SK-N-SH (cell line): ENCODE data around the gene CPHXL2. TPM values are rescaled to one million over a fixed set of nuclear protein-coding genes. Genes with fewer than 3 reads are reported as not detected.

Experiments
- CTCF ChIA-PET: fragments of 300-600, 350-600 bp; formaldehyde crosslinking; extraction: SDS; loops from one replicate; lab custom pipeline; 2021; lab: Yijun Ruan, JAX
- POLR2A ChIA-PET: fragments of 350-600 bp; sonication (Branson Sonifier 250); formaldehyde crosslinking; extraction: SDS; loops from one replicate; lab custom pipeline; 2020; ENCODE audit warnings: antibody characterized with exemption, inconsistent platforms; lab: Yijun Ruan, JAX
- DNase-seq: peaks from one replicate; pipeline ENCODE4 v3.0.0; 2012
- H2AFZ ChIP-seq: fragments of 200-600 bp; sonication (generic); 2 replicates; pipeline ENCODE4 v1.8.1; 2016; ENCODE audit warnings: antibody characterized with exemption, mild to moderate bottlenecking, low read depth
- H3F3A ChIP-seq: fragments of 200-600 bp; sonication (generic); replicated peaks from 2 replicates; pipeline ENCODE3; 2016; ENCODE audit warnings: antibody characterized with exemption, mild to moderate bottlenecking; ENCODE audit not compliant: insufficient read depth
- H3K27ac ChIP-seq, 2 experiments: fragments of 200-500 bp in 1 of 2; fragments of 200-600 bp in 1 of 2; sonication (Bioruptor generic) in 1 of 2; sonication (generic), shearing (Covaris generic) in 1 of 2; 2 replicates each; pipeline versions ENCODE4 v1.5.1 to v1.6.1; 2014 to 2016; ENCODE audit warnings: low read depth in 2 of 2, inconsistent platforms in 1 of 2, low read length in 1 of 2, mild to moderate bottlenecking in 1 of 2, mixed read lengths in 1 of 2
- H3K27me3 ChIP-seq: fragments of 200-600 bp; sonication (generic), shearing (Covaris generic); 2 replicates; pipeline ENCODE4 v1.6.1; 2016; ENCODE audit warnings: mixed run types; ENCODE audit not compliant: insufficient read depth
- H3K36me3 ChIP-seq, 2 experiments: fragments of 200-500 bp in 1 of 2; fragments of 200-600 bp in 1 of 2; sonication (Bioruptor generic) in 1 of 2; sonication (generic) in 1 of 2; replicated peaks in 1 of 2; 2 replicates each; pipeline versions ENCODE3 to v1.5.1; 2014 to 2016; ENCODE audit warnings: low read length in 1 of 2, mild to moderate bottlenecking in 1 of 2; ENCODE audit not compliant: insufficient read depth in 2 of 2, control insufficient read depth in 1 of 2
- H3K4me1 ChIP-seq, 2 experiments: fragments of 200-500 bp in 1 of 2; fragments of 200-600 bp in 1 of 2; sonication (Bioruptor generic) in 1 of 2; sonication (generic), shearing (Covaris generic) in 1 of 2; 2 replicates each; pipeline versions ENCODE4 v1.5.1 to v1.6.1; 2014 to 2016; ENCODE audit warnings: low read depth in 1 of 2, low read length in 1 of 2, mixed run types in 1 of 2; ENCODE audit not compliant: insufficient read depth in 2 of 2, control insufficient read depth in 1 of 2
- H3K4me2 ChIP-seq: fragments of 200-600 bp; sonication (generic), shearing (Covaris generic); 2 replicates; pipeline ENCODE4 v1.6.1; 2017; ENCODE audit warnings: mixed run types
- H3K4me3 ChIP-seq, 2 experiments: fragments of 200-500 bp in 1 of 2; fragments of 200-600 bp in 1 of 2; sonication (Bioruptor generic) in 1 of 2; sonication (generic), shearing (Covaris generic) in 1 of 2; 2 replicates each; pipeline versions ENCODE4 v1.5.1 to v1.8.1; 2014 to 2016; ENCODE audit warnings: low read depth in 2 of 2, inconsistent platforms in 1 of 2, low read length in 1 of 2, mild to moderate bottlenecking in 1 of 2, mixed read lengths in 1 of 2, moderate library complexity in 1 of 2
- H3K79me2 ChIP-seq: fragments of 200-600 bp; sonication (generic); 2 replicates; pipeline ENCODE4 v1.8.1; 2017; ENCODE audit warnings: mild to moderate bottlenecking; ENCODE audit not compliant: insufficient read depth
- H3K9ac ChIP-seq: fragments of 200-600 bp; sonication (generic); 2 replicates; pipeline ENCODE4 v1.6.1; 2017; ENCODE audit warnings: mixed run types
- H3K9me2 ChIP-seq: fragments of 200-600 bp; sonication (generic); 2 replicates; pipeline ENCODE4 v1.6.1; 2017; ENCODE audit warnings: mixed run types
- H3K9me3 ChIP-seq: fragments of 200-600 bp; sonication (generic); 2 replicates; pipeline ENCODE4 v1.6.1; 2017; ENCODE audit warnings: mixed run types, mild to moderate bottlenecking, moderate library complexity
- H4K20me1 ChIP-seq: fragments of 200-600 bp; sonication (generic); 2 replicates; pipeline ENCODE4 v1.6.1; 2017; ENCODE audit warnings: mild to moderate bottlenecking, mixed run types; ENCODE audit not compliant: insufficient read depth
- ELF1 ChIP-seq: IDR thresholded peaks from 2 replicates; pipeline ENCODE4 v1.4.0; 2012
- FOXM1 ChIP-seq: IDR thresholded peaks from 2 replicates; pipeline ENCODE4 v1.4.0; 2012; ENCODE audit warnings: low read depth, mild to moderate bottlenecking
- IRF3 ChIP-seq: fragments of 150-350 bp; IDR thresholded peaks from 2 replicates; pipeline ENCODE4 v1.6.1; 2016; ENCODE audit warnings: mild to moderate bottlenecking, low read depth, low read length
- MAX ChIP-seq: IDR thresholded peaks from 2 replicates; pipeline ENCODE4 v1.4.0; 2012; ENCODE audit warnings: low read depth
- MXI1 ChIP-seq: IDR thresholded peaks from 2 replicates; pipeline ENCODE4 v1.6.1; 2012; ENCODE audit warnings: mild to moderate bottlenecking, low read depth, low read length, improper control_type of control experiment
- NFIC ChIP-seq: IDR thresholded peaks from 2 replicates; pipeline ENCODE4 v1.4.0; 2012; ENCODE audit warnings: borderline replicate concordance
- POLR2AphosphoS5 ChIP-seq: IDR thresholded peaks from 2 replicates; pipeline ENCODE4 v1.6.1; 2012; ENCODE audit warnings: low read depth, low read length
- RCOR1 ChIP-seq: fragments of 150-350 bp; IDR thresholded peaks from 2 replicates; pipeline ENCODE4 v1.6.1; 2017; ENCODE audit warnings: antibody characterized with exemption, low read length
- REST ChIP-seq: IDR thresholded peaks from 2 replicates; pipeline ENCODE4 v1.6.1; 2012; ENCODE audit warnings: mild to moderate bottlenecking, low read depth, low read length, moderate library complexity
- SIN3A ChIP-seq: IDR thresholded peaks from 2 replicates; pipeline ENCODE4 v1.6.1; 2012; ENCODE audit warnings: low read depth, mild to moderate bottlenecking, low read length, moderate library complexity, borderline replicate concordance
- TAF1 ChIP-seq: IDR thresholded peaks from 2 replicates; pipeline ENCODE4 v1.6.1; 2012; ENCODE audit warnings: low read depth, mild to moderate bottlenecking, low read length, moderate library complexity, borderline replicate concordance
- WGBS: methylation state at CpG from one replicate; pipeline ENCODE4 v1.1.6; 2017; ENCODE audit warnings: low lambda C conversion rate; 5-methylcytosine and 5-hydroxymethylcytosine counted together
- polyA plus RNA-seq, 3 experiments: library from polyadenylated mRNA; depleted of rRNA; stranded (reverse); fragments of >200 nt; gene quantifications; 2 replicates each; pipeline ENCODE4 v1.2.3, GENCODE V29; 2012
- TF ChIP-seq, protein P1 (sequence below): IDR thresholded peaks from 2 replicates; pipeline ENCODE4 v1.4.0; 2012; ENCODE audit warnings: low read depth, borderline replicate concordance

CPHXL2 gene
- polyA plus RNA-seq, 1 of the 3 experiments (the other 2 are of a cell fraction), result not detected

DNA sequence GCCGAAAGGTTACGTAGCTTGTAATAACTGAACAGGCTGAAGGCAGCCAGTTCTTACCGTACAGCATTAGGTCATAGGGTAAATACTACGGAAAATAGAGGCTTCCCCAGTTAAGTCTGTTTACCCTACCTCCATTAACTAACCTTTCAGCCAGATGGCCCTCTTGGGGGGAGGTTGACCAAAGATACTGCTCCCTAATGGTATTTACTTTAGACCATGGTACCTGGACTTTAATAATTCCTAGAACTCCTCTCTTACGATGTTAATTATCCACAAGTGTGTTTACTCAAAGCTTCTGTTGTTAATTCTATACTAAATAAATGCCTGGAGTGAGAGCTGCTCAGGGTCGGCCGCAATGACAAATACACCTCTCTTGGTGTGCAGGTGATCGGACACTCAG is 44.0 kb downstream of the CPHXL2 start:
- WGBS, result 87% methylated on average over 8 of the region's 8 CpGs
- ChIA-PET CTCF (interaction anchor here (2.4 kb wide), 1 partner anchor 11 kb away, joined by 9 read pairs; no protein-coding TSS in a partner anchor), POLR2A (interaction anchor here (1.5 kb wide), 1 partner anchor 10 kb away, joined by 4 read pairs; the partner anchor contains the start of gene ADAT1)
- H3K9me2 ChIP-seq, result no peaks in the 10 kb centered on the region
- no peak overlapping the region for H3K27ac ChIP-seq
- no peak overlapping the region for H3K4me3 ChIP-seq
- no peaks in the 10 kb centered on the region for H3K4me1 ChIP-seq
- no peak for DNase-seq
- H3K4me2 ChIP-seq, result no peak overlapping the region
- H2AFZ ChIP-seq, result no peak overlapping the region
- no peaks in the 10 kb centered on the region for H3F3A ChIP-seq
- TF ChIP-seq ELF1, result no peak
- TF ChIP-seq TAF1, result no peak
- no peak for TF ChIP-seq FOXM1
- no peak for TF ChIP-seq SIN3A
- TF ChIP-seq RCOR1, result no peak
- no peak for TF ChIP-seq NFIC
- no peak for TF ChIP-seq MXI1
- TF ChIP-seq REST, result no peak
- no peak for TF ChIP-seq MAX
- TF ChIP-seq, protein P1, sequence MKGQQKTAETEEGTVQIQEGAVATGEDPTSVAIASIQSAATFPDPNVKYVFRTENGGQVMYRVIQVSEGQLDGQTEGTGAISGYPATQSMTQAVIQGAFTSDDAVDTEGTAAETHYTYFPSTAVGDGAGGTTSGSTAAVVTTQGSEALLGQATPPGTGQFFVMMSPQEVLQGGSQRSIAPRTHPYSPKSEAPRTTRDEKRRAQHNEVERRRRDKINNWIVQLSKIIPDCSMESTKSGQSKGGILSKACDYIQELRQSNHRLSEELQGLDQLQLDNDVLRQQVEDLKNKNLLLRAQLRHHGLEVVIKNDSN, result no peak
- H3K36me3 ChIP-seq, result peaks cover 68 to 84% of the 10 kb centered on the region in 2 experiments
- no peak overlapping the region for H3K9ac ChIP-seq
- no peaks in the 10 kb centered on the region for H3K27me3 ChIP-seq
- H4K20me1 ChIP-seq, result no peaks in the 10 kb centered on the region
- no peaks in the 10 kb centered on the region for H3K9me3 ChIP-seq
- H3K79me2 ChIP-seq, result no peaks in the 10 kb centered on the region

DNA sequence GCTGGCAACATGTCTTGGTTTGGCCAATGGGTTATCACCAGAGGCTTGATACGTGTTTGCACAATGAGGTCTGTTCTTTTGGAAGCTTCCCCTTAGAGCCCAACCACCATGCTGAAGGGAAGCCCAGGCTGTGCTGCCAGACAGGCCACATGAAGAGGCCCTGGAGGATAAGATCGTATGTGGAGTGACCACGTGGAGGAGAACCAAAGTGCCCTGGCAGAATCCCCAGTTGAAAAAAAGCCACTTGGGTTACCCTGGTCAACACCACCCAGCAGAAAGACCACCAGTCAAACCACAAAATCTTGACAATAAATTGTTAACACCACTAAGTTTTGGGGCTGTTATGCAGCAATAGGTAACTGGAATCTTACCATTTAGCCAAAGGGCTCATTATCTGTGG is 46.8 kb downstream of the CPHXL2 start:
- 81% methylated on average over 3 of the region's 3 CpGs for WGBS
- Histone ChIP-seq H2AFZ (no peak overlapping the region), H3K4me3 (no peak overlapping the region), H3K27me3 (no peaks in the 10 kb centered on the region)
- POLR2A ChIA-PET, result interaction anchor here (1.5 kb wide), 1 partner anchor 17 kb away, joined by 7 read pairs; the partner anchor contains the start of genes KARS1 and TERF2IP
- TF ChIP-seq REST, result no peak
- TF ChIP-seq TAF1, result no peak
- no peak for TF ChIP-seq IRF3
- no peak for TF ChIP-seq POLR2AphosphoS5
- TF ChIP-seq, all 33 proteins: peak for 0
- Histone ChIP-seq H3K9me2 (no peaks in the 10 kb centered on the region), H3K9ac (no peak overlapping the region), H3F3A (peaks cover 7% of the 10 kb centered on the region), H3K4me1 (no peaks in the 10 kb centered on the region), H3K79me2 (no peaks in the 10 kb centered on the region), H3K4me2 (no peak overlapping the region), H3K36me3 (peaks cover 54 to 81% of the 10 kb centered on the region in 2 experiments), H3K9me3 (no peaks in the 10 kb centered on the region), H3K27ac (no peak overlapping the region), H4K20me1 (no peaks in the 10 kb centered on the region)
- no peak for DNase-seq
- CTCF ChIA-PET, result no interaction called here
